ENCODE data around the gene TMEM132D. TPM values are rescaled to one million over a fixed set of nuclear protein-coding genes. Genes with fewer than 3 reads are reported as not detected.

The TMEM132D gene
- polyA plus RNA-seq, 1 experiment, result 0.02 TPM

DNA sequence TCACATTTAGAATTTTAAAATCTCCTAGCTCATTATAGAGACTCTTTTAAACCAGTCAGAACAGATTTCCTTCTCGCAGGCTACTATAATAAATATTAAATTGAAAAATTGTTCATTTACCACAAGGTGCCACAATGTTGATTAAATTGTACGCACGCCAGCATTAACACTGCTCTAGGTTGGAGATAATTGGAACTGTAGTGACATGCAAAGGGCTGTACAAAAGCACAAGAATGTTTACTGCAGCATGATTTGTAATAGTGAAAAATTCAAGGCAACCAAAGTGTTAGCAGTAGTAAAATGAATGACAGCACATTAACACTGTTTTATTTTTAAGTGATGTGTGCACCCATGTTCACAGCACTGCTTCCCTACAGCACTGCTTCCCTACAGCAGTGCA, 52.5 kb downstream of the TMEM132D start:
- POLR2A ChIA-PET, result no interaction called here
- TF ChIP-seq, protein P1, sequence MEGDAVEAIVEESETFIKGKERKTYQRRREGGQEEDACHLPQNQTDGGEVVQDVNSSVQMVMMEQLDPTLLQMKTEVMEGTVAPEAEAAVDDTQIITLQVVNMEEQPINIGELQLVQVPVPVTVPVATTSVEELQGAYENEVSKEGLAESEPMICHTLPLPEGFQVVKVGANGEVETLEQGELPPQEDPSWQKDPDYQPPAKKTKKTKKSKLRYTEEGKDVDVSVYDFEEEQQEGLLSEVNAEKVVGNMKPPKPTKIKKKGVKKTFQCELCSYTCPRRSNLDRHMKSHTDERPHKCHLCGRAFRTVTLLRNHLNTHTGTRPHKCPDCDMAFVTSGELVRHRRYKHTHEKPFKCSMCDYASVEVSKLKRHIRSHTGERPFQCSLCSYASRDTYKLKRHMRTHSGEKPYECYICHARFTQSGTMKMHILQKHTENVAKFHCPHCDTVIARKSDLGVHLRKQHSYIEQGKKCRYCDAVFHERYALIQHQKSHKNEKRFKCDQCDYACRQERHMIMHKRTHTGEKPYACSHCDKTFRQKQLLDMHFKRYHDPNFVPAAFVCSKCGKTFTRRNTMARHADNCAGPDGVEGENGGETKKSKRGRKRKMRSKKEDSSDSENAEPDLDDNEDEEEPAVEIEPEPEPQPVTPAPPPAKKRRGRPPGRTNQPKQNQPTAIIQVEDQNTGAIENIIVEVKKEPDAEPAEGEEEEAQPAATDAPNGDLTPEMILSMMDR (IDR thresholded peaks at IDR 0.05; ENCODE audit: insufficient read depth, low read depth, low read length), result no peak
- Histone ChIP-seq H3K36me3 (ENCODE audit: control insufficient read depth, insufficient read depth, low read length) (no peaks in the 10 kb centered on the region), H3K27me3 (ENCODE audit: control insufficient read depth, insufficient read depth, low read length) (no peaks in the 10 kb centered on the region), H3K4me3 (ENCODE audit: low read depth, low read length) (no peak overlapping the region)
- CTCF ChIA-PET, result no interaction called here
- no peak for DNase-seq (ENCODE audit: low read depth)

DNA sequence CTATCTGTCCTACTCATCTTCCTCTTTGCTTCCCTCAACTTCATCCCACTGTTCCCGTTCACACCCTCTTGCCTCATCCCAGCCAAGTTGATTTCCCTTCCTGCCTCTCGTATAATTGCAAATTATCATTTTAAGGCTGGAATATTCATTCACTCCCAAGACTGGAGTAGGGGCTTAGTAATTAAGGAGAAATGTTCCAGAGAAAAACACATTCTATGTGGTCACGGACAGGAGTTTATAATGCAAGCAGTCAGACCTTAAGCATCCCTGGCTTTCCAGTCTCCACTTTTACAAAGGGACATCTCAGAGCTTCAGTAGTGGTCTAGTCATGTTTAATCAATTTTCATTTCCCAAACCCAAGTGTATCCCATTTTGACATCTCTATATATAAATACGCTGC, 54.9 kb downstream of the TMEM132D start:
- ChIA-PET POLR2A (no interaction called here), CTCF (no interaction called here)
- TF ChIP-seq, protein P1 (IDR thresholded peaks at IDR 0.05; ENCODE audit: insufficient read depth, low read depth, low read length), result no peak
- no peak overlapping the region for H3K4me3 ChIP-seq (ENCODE audit: low read depth, low read length)
- no peak for DNase-seq (ENCODE audit: low read depth)
- no peaks in the 10 kb centered on the region for H3K36me3 ChIP-seq (ENCODE audit: control insufficient read depth, insufficient read depth, low read length)
- H3K27me3 ChIP-seq (ENCODE audit: control insufficient read depth, insufficient read depth, low read length), result no peaks in the 10 kb centered on the region

DNA sequence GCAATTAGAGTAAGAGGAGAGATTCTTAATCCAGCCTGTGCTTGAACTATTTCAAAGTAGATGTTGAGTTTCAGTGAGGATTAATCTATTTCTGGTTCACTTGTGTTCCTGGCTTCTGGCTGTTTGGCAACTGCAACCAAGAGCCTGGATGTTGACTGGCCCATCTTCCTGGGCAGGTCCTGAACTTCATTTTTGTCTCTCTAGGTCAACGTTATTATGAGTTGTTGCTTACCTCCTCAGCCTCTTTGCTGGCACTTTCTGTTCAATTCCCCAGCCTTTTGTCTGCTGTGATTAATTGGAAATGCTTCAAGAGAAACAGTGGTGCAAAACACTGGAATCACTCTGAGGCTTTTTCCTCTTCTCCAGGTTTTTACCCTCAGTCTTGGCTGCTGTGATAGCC, 56.8 kb downstream of the TMEM132D start:
- Histone ChIP-seq H3K4me3 (ENCODE audit: low read depth, low read length) (no peak overlapping the region), H3K27me3 (ENCODE audit: control insufficient read depth, insufficient read depth, low read length) (no peaks in the 10 kb centered on the region), H3K36me3 (ENCODE audit: control insufficient read depth, insufficient read depth, low read length) (no peaks in the 10 kb centered on the region)
- no peak for DNase-seq (ENCODE audit: low read depth)
- POLR2A ChIA-PET, result no interaction called here
- CTCF ChIA-PET, result no interaction called here
- TF ChIP-seq, protein P1 (IDR thresholded peaks at IDR 0.05; ENCODE audit: insufficient read depth, low read depth, low read length), result no peak

DNA sequence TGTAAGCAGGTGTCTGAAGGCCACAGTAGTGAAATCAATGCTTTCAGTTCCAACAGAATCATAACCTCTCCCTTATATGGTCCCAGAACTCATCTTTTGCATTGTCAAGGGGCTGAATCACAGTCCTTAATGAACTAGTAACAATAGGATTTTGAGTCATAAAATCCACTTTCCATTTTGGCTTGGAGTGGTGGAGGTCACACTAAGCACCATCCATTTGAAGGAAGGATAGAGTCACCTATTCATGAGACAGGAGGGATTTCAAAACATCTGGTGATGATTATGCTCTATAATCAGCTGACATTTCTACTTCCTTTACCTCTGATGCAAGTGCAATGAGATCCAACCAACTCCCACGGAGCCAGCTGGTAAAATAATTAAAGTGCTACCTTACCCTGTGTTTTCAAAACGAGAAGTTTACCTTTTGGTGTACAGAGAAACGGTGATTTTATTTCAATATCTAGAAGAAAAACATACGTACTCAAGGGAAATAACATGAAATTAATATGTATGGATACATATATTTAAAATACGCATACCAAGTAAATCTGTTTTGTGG, 59.1 kb downstream of the TMEM132D start:
- Histone ChIP-seq H3K27me3 (ENCODE audit: control insufficient read depth, insufficient read depth, low read length) (no peaks in the 10 kb centered on the region), H3K36me3 (ENCODE audit: control insufficient read depth, insufficient read depth, low read length) (no peaks in the 10 kb centered on the region), H3K4me3 (ENCODE audit: low read depth, low read length) (no peak overlapping the region)
- ChIA-PET CTCF (no interaction called here), POLR2A (no interaction called here)
- TF ChIP-seq, protein P1 (IDR thresholded peaks at IDR 0.05; ENCODE audit: insufficient read depth, low read depth, low read length), result no peak
- DNase-seq (ENCODE audit: low read depth), result no peak

DNA sequence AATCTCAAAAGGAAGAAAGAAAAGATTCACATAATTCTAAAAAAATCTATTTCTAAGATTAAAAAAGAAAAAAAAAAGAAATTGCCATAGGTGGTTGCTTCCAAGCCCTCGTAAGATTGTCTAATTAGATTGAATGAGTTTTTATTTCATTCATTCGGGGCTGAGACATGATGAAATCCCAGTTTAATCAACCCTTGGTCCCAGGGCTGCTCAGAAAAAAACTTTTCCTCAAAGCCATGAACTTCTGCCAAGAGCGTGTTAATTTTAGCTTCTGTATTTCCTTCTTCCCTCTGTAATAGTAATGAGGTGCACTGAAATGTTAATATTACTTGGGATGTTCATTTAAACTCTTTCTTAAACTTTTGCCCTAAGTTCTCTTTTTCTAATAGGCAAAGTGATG, 62.6 kb downstream of the TMEM132D start:
- Histone ChIP-seq H3K4me3 (ENCODE audit: low read depth, low read length) (no peak overlapping the region), H3K27me3 (ENCODE audit: control insufficient read depth, insufficient read depth, low read length) (no peaks in the 10 kb centered on the region), H3K36me3 (ENCODE audit: control insufficient read depth, insufficient read depth, low read length) (no peaks in the 10 kb centered on the region)
- TF ChIP-seq, protein P1 (IDR thresholded peaks at IDR 0.05; ENCODE audit: insufficient read depth, low read depth, low read length), result no peak
- DNase-seq (ENCODE audit: low read depth), result no peak
- ChIA-PET POLR2A (no interaction called here), CTCF (no interaction called here)
